Endothelial cell of umbilical vein (primary cell): ENCODE data around the gene NXT1.

Experiments
- CTCF ChIP-seq, 2 donors: IDR thresholded peaks; 1 replicate in 1 of 2; 2 replicates in 1 of 2; pipeline ENCODE4 v1.5.1; 2011; ENCODE audit warnings: low read length in 2 of 2, mild to moderate bottlenecking in 2 of 2, moderate library complexity in 2 of 2, control low read depth in 1 of 2, inconsistent platforms in 1 of 2, low read depth in 1 of 2; ENCODE audit not compliant: insufficient read depth in 1 of 2; ENCODE audit errors: extremely low read depth in 1 of 2
- EZH2 ChIP-seq: IDR thresholded peaks from 2 replicates; pipeline ENCODE4 v1.6.1; 2012; ENCODE audit warnings: borderline replicate concordance, low read depth, mild to moderate bottlenecking, moderate library complexity, low read length, inconsistent platforms; ENCODE audit not compliant: severe bottlenecking
- POLR2A ChIP-seq: IDR thresholded peaks from 2 replicates; pipeline ENCODE4 v1.6.1; 2012; ENCODE audit warnings: low read depth, mild to moderate bottlenecking, control low read depth, low read length
- POLR2AphosphoS5 ChIP-seq: IDR thresholded peaks from 2 replicates; pipeline ENCODE4 v1.6.1; 2012; ENCODE audit warnings: low read depth, mild to moderate bottlenecking, control low read depth, low read length, moderate library complexity; ENCODE audit not compliant: insufficient read depth

- TF ChIP-seq POLR2AphosphoS5: no peak
- TF ChIP-seq CTCF (IDR thresholded peaks at IDR 0.05; ENCODE audit: extremely low read depth in 1 of 2, insufficient read depth in 1 of 2, low read depth in 1 of 2, low read length in 2 of 2): no peak
- TF ChIP-seq EZH2: no peak
- no peak for TF ChIP-seq POLR2A
Measured at GRCh38 chr20:23344336-23344735, 6.3 kb upstream of the NXT1 start.
